Activated CD8-positive, alpha-beta memory T cell treated with anti-CD3 and anti-CD28 coated beads, Interleukin-2, amount 50 U/mL, for 24 hours (primary cell): ENCODE results near the gene CLEC18B.
"Not testable (repeated sequence)": the region's sequence is repeated elsewhere in the genome, so short reads cannot be mapped to it uniquely, and the experiment has no call there.

Experiments
- DNase-seq: peaks from one replicate; pipeline ENCODE4 v3.0.0-alpha.2; 2020; ENCODE audit errors: extremely low read depth

Gene CLEC18B

DNA sequence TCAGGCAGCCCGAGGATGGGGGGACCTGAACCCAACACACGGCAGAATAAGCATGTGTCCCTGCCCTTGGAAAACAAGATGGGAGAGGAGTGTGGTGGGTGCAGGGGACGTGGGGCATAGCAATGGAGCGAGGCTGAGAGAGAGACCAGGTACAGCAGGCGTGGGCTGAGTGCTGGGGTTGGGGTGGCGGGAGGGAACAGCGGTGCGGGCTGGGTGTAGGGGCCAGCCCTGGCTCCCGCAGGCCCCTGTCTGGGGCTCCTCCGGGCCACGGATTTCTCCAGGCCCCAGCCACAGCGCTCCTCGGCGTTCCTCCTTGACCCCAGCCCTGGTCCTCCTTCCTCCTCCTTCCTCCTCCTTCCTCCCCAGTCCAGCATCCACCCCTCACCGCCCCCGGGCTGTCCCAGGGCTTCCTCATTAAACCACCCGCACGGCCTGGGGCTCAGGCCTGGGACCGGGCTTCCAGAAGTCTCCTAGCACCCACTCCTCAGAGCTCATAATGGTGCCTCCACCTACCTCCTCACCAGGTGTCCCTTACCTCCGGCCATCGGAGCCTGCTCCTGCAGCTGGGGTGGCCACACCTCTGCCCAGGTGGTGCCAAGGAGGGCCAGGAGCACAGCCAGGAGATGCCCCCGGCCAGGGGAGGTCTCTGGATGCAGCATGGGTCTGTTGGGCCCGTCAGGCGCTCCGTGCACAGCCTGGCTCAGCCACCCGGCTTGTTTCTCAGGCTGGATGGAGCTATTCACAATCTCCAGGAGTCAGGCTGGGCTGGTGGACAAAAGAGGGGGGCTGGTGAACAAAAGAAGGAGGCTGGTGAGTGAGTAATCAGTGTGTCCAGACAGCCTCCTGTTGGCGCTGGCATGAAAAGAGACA, at the start of gene CLEC18B:
Gene CLEC18B, minus strand, starts transcription at position 867 of the 870 bp plus-strand sequence. Its CDS starts 208 bp downstream, at position 659.
- DNase-seq, result not testable (repeated sequence)

DNA sequence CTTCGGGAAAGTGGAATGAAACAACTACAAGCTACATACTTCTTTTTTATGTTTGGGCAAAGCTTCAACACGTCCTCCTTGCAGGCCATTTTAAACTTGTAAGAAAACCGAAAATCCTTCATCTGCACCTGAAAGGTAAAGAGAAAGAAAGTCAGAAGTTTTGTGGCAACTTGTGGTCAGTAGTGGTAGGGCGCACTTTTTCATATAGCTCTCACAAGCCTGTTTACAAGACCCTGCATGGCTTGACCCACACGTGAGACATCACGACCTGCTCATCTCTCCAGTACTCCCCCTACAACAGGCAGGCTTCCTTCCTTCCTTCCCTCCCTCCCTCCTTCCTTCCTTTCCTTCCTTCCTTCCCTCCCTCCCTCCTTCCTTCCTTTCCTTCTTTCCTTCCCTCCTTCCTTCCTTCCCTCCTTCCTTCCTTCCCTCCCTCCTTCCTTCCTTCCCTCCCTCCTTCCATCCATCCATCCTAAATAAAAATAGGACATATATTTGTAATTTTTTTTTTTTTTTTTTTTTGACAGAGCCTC, 48.7 kb upstream of the CLEC18B start:
- DNase-seq, result no peak

DNA sequence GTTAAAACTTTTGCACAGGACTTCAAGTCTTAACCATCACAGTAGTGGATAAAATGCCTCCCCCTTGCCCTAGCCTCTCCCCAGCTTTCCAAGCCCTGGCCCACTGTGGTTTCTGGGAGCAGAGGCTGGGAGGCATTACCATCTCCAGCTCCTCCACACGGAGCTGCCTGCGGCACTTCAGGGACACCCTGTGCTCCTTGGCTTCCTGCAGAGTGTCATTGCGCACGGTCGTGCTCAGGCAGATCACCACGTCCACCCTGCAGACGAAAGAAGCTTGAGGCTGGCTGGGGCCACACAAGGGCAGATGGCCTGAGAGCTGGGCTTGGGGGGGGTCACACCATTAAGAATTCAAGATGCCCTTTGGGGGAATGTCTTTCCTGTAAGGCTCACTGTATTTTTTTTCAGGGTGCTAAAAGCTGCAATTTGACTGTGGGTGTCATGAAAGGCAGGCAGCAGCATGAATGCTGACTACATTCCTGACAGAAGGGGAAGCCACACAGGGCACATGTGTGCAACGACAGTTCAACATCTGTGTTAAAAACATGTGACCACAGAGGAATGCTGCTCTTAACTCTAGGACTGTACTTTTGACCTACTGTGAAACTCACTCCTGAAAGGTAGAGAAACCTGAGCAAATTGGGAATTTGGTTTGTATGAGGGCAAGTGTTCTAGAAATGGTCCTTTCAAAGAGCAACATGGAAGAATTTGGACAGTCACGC, 47.7 kb upstream of the CLEC18B start:
- DNase-seq, result no peak

DNA sequence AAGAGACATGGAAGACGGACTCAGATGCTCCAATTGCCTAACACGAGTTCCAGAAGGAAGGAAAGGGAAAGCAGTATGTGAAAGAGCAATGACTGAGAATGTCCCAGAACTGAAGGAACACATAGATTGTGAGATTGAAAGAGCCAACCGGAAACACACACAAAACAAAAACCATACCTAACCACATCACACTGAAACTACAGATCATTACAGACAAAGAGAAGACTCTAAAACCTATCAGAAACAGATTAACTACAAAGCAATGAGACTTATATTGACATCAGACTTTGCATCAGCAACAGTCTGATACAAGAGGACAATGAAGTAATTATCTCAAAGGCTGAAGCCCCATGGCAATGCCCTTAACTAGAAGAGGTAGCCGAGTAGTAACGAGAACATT, 45.6 kb upstream of the CLEC18B start:
- DNase-seq, result no peak

DNA sequence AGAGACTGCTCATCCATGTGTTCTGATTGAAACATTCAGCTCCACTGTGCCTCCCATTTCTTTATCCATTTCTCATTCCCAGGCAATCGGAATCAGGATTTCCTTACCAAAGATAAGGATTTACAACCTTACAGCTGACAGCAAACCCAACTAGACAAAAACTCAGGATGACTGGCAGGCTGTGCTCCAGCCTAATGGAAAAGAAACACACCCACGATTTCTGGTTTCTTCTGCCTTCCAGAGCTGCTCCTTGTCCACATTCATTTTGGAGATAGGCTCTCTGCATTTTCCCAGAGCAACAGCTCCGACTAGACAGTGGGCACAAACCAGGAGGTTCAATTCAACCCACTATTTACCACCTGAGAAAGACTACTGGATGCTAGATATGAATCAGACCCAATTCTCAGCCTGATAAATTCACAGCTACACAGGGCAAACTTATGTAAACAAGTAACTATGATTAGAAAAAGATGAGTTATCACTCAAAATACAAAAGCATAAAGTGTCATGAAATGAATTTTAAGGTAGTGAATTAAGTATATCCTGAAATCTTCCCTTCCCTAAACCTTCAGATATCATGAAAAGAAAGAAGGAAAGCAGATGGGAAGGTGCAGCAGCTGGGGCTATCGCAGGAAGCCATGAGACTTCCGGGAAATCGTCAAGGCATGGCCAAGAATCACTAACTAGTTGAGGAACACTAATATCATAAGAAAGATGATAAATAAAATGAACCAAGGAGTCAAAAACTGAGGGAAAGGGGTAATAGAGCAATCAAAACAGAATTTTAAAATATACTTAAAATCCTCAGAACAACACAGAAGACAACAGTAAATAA, 44.8 kb upstream of the CLEC18B start:
- no peak for DNase-seq

DNA sequence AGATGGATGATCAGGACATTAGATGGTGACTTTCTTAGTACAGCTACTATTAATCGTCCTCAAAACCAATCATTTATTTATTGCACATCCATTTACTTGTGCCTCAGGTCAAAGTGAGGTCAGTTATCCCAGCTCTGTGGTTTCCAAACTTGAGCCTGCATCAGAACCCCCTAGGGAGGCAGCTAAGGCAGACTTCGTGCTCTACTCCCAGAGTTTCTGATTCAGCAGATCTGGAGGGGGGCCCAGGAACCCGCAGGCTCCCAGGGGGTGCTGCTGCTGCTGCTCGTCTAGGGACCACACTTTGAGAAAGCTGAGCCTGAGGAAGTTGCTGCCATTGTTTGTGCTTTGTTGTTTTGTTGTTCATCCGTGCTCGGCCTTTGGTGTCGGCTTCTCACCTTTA, 44.0 kb upstream of the CLEC18B start:
- no peak for DNase-seq

DNA sequence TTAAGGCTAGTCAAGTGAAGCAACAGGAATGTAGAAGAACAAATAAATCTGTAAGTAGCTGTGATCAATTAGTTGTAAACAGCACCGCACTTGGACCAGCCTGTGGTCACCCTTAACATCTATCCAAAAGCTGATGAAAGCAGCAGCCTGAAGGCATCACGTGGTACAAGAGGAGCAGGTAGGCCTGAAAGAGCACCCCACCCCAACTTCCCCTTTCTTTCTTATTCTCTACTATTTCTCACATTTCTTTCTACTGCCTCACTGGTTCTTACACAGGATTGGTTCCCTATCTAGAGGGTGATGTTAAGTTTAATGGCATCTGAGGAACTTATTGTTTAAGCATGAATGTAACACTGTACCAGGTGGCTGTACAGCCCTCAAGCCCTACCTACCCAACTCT, 42.6 kb upstream of the CLEC18B start:
- DNase-seq, result no peak

DNA sequence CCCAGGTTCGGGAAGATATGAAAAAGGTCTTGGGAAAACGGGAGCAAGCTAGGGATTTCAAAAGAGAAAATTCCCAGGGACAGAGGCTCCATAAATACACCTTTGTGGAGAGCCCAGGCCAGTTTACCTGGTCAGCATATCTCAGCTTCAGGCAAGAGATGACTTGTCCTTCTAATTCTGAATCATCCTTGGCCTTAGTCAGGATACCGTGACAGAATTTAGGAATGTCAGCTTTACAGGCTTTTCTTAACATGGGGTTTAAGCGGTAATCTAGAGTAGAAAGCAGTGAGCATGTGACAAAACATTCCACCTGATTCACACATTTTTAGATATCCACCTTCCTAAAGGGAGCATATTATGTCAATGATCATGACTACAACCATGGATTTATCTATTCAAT, 41.1 kb upstream of the CLEC18B start:
- no peak for DNase-seq

DNA sequence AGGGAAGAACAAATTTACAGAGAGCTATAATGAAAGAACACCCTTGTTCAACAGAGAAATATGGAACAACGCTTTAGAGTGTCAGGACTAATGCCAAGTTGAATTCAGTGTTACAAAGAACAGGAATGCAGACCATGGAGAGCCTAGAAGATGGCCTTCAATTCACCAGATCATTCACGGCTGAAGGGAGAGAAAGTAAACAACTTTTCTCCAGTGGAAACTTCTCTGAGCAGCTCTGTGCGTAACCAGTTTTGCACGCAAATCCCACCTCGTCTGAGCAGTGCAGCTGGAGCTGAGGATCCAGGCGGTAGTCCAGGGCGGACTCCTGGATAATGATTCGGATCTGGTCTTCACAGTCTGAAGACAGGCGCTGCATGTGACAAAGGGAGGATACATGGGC, 40.5 kb upstream of the CLEC18B start:
- no peak for DNase-seq

DNA sequence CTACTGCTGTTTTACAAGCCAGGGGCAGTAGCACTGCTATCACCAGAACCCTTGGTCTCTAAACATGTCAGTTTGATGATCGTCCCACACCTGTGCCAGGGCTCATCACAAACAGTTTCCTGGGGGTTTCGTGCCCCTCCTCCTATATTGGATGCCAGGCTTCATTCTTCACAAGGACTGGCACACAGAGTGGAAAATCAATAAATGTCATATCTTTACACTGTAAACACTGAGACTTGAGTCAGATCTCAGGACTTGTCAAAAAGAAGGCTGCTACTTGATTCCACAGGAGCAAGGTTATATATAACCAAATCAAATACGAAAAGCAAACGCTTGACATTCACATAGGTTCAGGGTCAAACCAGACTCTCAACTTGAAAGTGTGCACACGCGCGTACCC, 39.3 kb upstream of the CLEC18B start:
- no peak for DNase-seq

DNA sequence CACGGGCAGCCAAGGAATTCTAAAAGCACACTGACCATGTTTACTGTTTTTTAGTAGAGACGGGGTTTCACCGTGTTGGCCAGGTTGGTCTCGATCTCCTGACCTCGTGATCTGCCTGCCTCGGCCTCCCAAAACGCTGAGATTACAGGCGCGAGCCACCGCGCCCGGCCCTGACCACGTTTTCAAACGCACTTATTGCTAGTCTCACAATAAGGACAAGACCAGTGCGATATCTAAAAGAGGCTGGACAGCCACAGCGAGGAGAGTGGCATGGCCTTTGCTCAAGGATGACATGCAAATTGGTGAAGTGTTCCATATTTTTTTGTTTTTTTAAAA, 35.0 kb upstream of the CLEC18B start:
- DNase-seq, result no peak

DNA sequence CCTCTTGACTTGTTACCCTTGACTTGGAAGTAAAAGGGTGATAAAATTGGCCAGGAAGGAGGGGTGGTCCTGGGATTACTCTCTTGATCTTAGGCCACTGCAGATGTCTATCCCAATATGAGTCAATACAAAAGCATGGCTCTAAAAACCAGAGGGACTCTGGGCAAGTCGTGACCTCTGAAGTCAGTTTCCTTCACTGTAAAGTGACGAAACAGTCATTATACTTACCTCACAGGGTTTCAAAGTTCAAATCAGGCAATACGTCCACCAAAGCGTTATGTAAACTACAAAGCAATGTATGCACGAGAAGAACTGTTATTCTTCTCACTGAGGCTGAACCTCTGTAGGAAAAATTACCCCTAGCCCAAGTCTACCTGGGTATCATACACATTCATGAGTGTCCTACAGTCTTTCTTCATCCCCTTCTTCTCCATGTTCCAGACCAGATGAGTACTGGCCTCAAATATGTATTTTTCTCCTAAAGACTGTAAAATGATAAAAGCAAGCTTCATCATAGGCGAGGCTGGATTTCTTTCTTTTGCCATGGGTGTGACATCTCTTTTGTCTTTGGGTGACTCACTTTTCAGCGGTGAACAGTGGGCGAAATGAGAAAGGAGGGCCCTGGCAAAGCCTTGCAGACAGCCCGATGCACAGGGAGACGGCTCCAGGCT, 34.5 kb upstream of the CLEC18B start:
- no peak for DNase-seq

DNA sequence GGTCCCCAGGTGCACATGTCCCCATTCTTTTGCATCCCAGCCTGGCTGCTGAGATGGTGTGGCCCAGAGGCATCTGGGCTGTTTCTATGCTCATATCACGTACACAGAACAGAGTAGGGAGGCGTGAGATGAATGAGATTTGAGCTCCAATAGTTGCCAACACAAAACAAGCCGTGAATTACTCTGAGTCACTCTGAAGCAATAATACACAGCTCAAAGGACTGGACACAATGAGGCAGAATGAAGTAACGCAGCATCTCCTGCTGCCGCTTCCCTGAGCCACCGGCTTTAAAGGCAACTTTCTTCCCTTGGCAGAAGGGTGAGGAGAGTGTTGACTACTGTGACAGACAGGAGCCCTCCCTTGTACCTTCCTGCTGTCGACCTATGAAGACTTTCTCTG, 33.9 kb upstream of the CLEC18B start:
- DNase-seq, result no peak

DNA sequence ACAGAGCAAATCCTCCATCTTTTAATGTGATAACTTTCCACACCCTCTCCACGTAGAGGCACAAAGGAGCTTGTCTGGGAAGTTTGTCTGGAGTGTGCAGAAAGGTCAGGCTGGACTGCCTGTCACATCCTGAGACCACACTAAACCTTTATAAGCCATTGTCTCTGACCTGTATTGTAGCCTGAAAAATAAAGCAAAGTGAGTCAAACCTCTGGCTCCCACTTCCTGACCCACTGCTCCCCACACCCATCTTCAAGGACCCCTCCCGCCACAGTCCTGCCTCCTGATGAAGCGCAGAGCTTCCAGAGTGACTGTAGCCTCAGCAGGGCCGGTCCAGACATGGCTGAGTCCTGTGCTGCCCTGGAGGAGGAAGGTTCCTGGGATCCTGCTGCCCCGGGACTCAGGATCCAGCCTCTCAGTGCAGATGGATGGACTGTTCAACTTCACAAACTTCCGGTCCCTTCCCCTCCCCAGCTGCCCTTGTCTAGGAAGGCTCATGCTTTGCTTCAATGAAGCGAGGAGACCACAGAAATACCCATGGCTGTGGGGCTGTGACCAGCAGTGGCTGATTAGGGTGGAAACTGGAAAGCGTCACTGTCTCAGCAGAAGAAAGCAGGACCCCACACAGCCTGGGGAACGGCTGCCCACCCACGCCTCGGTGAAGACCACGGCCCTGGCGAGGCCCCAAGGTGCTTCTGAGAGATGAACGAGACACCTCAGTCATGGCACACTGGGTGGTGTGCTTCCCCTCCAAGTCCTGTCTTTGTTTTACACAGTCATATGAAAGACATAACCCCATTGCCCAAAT, 30.9 kb upstream of the CLEC18B start:
- DNase-seq, result no peak

DNA sequence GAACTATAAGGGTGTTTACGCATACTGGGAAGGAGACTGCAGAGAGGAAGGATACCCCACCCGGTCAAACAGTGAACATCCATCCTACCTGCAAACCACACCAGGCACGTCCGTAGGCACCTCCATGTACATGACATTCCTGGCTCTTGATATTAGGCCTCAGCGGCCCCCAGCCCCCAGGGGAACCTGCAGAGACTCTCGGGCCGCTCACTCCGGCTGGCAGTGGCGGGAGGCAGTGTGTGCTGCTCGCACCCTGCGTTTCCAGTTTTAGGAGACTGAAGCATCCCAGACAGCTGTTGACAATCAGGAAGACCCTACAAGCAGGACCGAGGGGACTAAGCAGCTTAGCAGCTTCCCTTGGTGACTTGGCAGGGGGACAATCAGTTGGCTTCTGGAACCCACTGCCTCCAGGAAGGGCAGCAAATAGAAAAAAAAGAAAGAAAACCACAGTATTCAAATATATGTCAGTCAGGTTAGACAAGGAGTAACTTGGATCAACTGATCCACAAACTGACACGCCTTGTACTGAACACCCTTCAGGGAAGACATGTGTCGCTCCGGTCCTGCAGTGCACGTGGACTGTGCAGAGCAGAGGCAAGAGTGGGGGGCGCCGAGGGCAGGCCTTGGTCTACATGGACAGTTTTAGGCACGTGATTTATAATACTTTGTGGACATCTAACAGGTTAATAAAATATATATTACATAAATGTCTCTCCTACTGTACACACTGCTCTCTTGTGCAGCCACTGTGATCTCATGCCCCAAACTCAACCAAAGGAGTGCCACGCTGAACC, 29.9 kb upstream of the CLEC18B start:
- DNase-seq, result no peak

DNA sequence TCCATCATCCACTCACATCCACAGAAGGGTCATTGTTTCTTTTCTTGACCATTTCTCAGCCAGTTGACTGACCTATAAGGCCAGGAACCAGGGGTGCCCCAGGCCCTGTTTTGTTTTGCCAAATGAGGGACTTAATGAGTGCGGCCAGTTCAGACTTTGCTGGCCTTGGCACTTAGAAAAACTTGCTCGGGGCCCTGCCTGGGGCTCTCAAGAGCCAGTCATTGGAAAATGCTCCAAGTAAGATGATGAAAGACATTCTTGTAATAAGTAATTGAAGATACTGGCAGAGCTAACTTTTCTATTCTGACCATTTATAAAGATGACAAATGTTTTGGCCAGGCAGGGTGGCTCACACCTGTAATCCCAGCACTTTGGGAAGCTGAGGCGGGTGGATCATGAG, 29.0 kb upstream of the CLEC18B start:
- DNase-seq, result no peak

DNA sequence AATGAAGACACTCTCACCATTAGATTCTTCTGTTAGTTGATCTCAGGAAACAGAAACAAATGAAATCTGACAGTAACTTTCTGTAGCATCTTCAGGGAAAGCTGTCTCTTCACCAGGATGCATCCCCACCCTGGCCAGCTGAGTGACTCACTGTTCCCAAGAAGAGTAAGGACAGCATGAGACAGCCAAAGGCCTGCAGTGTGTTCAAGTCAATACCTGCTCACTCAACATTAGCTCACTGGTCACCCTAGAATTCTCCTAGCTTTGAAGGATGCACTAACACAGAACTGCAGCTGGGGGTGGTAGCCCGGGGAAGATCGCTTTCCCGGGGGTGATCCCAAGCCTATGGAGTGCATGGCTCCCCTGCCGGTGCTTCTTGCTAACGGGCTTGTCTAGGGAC, 28.2 kb upstream of the CLEC18B start:
- DNase-seq, result no peak

DNA sequence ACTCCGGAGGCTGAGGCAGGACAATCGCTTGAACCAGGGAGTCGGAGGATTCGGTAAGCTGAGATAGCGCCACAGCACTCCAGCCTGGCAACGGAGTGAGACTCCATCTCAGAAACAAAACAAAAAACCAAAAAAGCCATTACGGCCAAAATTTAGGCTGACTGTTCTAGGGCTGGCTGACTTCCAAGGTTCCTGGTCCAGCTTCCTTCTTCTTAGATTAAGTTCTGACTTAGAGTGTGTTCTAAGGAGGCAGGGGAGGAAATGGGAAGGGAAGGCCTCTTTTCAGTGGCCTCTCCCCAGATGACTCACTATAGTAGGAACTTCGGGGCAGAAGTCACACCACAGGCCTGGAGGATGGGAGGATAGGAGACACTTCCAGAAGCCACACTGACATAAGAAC, 27.7 kb upstream of the CLEC18B start:
- DNase-seq, result no peak

DNA sequence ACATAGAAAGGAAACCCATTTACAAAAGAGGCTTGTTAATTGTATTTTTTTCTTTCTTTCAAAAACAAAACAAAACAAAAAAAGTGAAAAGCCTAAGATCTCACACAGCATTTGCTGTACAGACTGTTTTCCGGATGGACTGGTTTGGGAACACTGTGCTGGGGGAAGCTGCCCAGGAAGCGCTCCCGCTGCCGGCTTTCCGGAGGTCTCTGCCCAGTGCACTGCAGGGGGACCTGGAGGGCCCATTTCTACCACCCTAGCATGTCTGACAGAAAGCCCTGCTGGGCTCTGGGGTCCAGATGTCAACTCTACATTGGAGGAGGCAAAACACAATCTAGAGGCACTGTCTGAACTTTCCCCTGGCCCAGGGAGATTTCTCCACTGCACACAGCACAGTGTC, 26.3 kb upstream of the CLEC18B start:
- no peak for DNase-seq

DNA sequence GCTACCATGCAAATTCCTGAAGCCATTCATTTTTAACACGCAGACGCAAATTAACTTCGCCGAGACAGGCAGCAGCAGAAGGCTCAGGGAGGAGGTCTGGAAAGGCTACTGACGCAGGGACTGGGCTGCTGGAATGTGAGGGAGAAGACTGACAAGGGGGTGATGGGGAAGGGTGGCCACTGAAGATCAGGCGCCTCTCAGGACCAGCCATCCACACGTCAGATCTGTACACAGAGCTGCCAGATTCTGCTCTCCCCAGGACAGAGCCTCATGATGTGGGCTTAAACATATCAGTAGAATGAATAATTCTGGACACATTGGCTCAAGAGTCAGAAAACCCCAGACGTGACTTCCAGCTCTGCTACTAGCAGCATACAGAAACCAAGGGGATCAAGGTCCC, 25.6 kb upstream of the CLEC18B start:
- DNase-seq, result no peak
